HTERT RPE-1 (cell line): ENCODE results near the gene RNF44.

Source experiments
- in situ Hi-C: fragments of 300-500 bp; cut with MboI; formaldehyde crosslinking; loops from 4 replicates; pipeline ENCODE4 v1.14.3; 2020; ENCODE audit warnings: low sequenced_read_pairs

The RNF44 gene

GRCh38 chr5:176535664-176536131 lies 1.5 kb downstream of the RNF44 start:
- in situ Hi-C loops, result no loop called here

GRCh38 chr5:176535101-176535663 lies 2.0 kb downstream of the RNF44 start:
- in situ Hi-C loops, result no loop called here

- in situ Hi-C loops, result no loop called here
These were observed 2.6 kb downstream of the RNF44 start for GRCh38 chr5:176534640-176535039.

GRCh38 chr5:176533894-176534611 lies 3.1 kb downstream of the RNF44 start:
- in situ Hi-C loops, result no loop called here

GRCh38 chr5:176533390-176533789 lies 3.8 kb downstream of the RNF44 start:
- in situ Hi-C loops, result no loop called here

GRCh38 chr5:176532795-176533194 lies 4.4 kb downstream of the RNF44 start:
- in situ Hi-C loops, result no loop called here

- in situ Hi-C loops, result no loop called here
These were observed 5.2 kb downstream of the RNF44 start for GRCh38 chr5:176531902-176532493.

- in situ Hi-C loops, result no loop called here
These were observed 6.0 kb downstream of the RNF44 start for GRCh38 chr5:176530983-176531901.

GRCh38 chr5:176530393-176530982 lies 6.7 kb downstream of the RNF44 start:
- in situ Hi-C loops, result no loop called here

- in situ Hi-C loops, result no loop called here
These were observed 7.5 kb downstream of the RNF44 start for GRCh38 chr5:176529741-176530141.

- in situ Hi-C loops, result no loop called here
These were observed 8.0 kb downstream of the RNF44 start for GRCh38 chr5:176529116-176529740.

- in situ Hi-C loops, result no loop called here
These were observed 8.5 kb downstream of the RNF44 start for GRCh38 chr5:176528761-176529115.

GRCh38 chr5:176528301-176528700 lies 8.9 kb downstream of the RNF44 start:
- in situ Hi-C loops, result no loop called here

GRCh38 chr5:176527246-176528222 lies 9.7 kb downstream of the RNF44 start:
- in situ Hi-C loops, result no loop called here

GRCh38 chr5:176526462-176526861 lies 10.7 kb downstream of the RNF44 start:
- in situ Hi-C loops, result no loop called here

- in situ Hi-C loops, result no loop called here
These were observed 11.5 kb downstream of the RNF44 start for GRCh38 chr5:176525677-176526076.

GRCh38 chr5:176524987-176525386 lies 12.2 kb downstream of the RNF44 start:
- in situ Hi-C loops, result no loop called here

- in situ Hi-C loops, result no loop called here
These were observed 13.1 kb downstream of the RNF44 start for GRCh38 chr5:176524138-176524537.

GRCh38 chr5:176521699-176522263 lies 15.4 kb downstream of the RNF44 start:
- in situ Hi-C loops, result no loop called here
